Hematopoietic multipotent progenitor cell treated with erythropoietin and hydrocortisone succinate and interleukin-3 and kit ligand, for 4 days (in vitro differentiated cells): ENCODE data around the gene FBXL16.

Experiments
- DNase-seq: peaks from one replicate; pipeline ENCODE4 v3.0.0-alpha.2; 2015

FBXL16 gene

DNA sequence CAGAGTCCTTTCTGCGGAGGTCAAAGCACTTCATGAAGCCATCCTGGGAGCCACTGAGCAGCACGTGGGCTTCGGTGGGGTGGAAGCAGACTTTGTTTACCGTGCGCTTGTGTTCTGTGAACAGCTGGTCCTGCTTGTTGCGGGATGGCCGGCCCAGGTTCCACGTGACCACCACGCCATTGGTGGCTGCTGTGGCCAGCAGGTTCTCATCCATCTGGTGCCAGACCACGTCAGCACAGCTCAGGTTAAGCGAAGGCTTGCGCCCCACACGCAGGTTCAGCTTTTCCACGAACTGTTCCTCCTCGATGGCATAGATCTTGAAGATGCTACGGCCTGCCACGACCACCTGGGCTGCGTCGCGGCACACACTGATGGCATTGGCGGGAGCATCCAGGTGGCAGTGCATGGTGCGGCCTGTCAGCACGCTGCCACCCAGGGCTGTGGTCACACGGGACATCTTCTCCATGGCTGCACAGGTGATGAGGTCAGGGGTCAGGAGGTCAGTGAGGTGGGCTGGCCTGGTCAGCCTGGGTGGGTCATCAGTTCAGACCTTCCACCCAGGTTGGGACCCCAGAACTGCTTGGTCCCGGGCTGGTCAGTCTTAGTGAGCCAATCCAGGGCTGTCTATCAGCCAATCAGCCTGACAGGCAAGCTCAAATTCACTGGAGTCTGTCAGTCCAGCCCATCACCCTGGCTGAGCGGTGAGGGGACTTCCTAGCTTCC is 16.3 kb downstream of the FBXL16 start:
- no peak for DNase-seq

DNA sequence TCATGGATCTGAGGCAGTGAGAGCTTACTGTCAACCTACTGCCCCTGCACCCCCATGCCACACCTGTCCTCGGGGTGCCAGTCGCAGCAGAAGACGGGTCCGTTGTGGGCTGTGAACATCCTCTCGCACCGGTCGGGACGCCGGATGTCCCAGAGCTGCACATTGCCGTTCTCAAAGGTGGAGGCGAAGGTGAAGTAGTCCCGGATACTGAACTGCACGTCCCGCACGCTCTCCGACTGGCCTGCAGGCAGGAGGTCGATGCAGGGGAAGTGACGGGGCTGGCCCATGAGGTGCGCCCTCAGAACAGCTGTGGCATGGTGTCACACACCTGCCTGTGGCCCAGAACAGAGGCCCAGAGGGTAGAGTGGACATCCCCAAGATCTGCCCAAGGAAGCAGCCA is 18.1 kb downstream of the FBXL16 start:
- DNase-seq, result no peak

DNA sequence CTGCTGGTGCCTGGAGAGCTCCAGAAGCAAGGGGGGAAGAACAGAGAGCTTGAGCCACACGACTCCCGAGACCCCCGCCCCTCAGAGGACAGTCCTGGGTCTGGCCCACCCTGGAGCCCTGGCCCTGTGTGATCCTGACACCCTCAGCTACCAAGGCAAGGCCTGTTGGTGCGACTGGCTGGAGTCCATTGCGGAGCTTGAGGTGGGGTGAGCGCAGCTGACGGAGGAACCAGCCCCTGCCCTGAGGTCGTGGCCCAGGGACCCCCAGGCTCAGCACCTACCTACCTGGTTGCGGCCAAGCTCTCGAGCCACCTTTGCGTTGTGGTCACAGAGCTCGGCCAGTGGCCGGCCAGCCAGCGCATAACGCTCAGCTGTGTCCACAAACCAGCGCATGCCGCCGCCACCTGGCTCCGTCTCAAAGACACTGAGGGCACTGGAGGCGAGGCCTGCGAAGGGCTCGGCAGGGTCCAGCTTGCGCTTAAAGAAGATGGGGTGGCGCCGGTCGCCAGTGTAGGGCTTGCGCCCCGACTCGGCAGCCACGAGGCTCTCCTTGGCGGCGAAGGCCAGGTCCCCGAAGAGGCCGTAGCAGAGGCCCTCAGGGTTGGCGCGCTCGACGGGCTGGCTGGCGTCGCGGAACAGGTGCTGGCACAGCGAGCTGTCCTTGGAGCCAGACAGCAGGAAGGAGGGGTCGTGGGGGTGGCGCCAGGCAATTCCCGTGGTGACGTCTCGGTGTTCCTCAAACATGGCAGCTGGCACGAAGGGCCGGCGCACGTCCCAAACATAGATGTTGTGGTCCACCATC is 18.9 kb downstream of the FBXL16 start:
- no peak for DNase-seq

DNA sequence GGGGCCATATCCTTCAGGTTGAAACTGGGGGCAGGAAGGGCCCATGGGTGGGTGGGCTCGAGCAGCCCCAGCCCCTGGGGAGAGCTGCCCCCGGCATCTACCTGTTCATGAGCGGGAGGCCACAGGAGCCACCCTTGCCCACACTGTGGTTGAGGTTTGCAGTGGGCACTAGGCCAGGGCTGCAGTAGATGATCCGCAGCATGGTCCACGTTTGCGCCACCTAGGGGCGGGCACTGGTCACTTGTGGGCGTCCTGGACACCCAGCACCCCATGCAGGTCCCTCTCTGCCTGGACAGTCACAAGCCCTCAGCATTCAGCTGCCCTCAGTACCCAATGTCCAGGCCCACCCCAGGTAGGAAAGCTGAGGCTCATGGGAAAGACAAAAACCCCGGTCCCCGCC is 19.6 kb downstream of the FBXL16 start:
- peak; percentile 68 for DNase-seq

- DNase-seq, result no peak
Observed at GRCh38 chr16:684961-685696, 20.5 kb downstream of the FBXL16 start.

- peak; percentile 99 for DNase-seq
Observed at GRCh38 chr16:684071-684794, 21.4 kb downstream of the FBXL16 start, which contains the start of gene JMJD8. JMJD8 (minus strand) TSS chr16:684334; CDS start chr16:684319, 15 bp downstream.

DNA sequence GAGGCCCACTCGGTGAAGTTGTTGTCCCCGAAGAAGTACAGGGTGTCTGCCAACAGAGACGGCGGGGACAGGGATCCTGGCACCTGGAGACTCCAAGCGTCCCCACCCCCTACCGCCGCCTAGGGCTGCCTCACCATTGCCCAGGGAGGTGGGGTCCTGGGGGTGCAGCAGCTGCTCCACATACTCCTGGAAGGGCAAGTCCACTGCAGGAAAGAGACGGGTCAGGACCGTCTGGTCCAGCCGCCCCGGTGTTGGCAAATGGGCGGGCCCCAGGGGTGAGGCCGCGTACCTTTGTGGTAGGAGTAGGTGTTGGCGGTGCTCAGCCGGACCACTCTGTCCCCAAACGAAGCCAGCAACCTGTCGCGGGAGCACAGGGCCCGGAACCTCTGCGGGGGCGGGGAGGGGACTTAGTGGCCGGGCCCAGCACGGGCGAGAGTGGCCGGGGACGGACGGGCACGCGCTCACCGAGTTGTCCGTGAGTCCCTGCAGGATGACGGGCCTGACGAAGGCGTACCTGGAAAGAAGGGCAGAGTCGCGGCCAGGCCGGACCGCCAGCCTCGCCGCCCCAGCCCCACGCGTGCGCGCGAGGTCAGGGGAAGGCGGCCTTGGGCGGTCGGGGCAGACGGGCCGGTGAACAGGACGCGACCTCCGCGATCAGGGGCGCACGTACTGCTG is 22.1 kb downstream of the FBXL16 start:
- peak; percentile 44 for DNase-seq

GRCh38 chr16:682493-683395 is 22.9 kb downstream of the FBXL16 start:
- no peak for DNase-seq

- DNase-seq, result no peak
Observed at GRCh38 chr16:681746-682427, 23.7 kb downstream of the FBXL16 start.

DNA sequence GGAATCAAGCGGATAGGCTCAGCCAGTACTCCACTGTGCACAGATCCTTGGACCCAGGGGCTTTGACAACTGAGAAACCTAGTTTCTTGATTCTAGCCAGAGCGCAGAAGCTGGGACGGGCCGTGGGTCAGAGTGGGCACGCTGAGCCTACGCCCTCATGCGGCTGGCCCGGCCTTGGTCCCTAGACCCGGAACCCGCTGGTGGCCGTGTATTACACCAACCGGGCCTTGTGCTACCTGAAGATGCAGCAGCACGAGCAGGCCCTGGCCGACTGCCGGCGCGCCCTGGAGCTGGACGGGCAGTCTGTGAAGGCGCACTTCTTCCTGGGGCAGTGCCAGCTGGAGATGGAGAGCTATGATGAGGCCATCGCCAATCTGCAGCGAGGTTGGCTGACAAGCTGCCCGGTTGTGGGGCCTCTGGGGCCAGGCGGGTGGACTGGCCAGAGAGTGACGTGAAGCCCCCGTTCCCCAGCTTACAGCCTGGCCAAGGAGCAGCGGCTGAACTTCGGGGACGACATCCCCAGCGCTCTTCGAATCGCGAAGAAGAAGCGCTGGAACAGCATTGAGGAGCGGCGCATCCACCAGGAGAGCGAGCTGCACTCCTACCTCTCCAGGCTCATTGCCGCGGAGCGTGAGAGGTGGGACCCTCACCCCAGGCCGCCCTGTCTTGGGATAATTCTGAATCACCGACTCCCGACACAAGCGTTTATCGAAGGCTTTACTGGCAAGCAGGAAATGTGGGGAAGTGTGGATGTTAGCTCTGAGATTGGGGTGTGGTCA is 24.4 kb downstream of the FBXL16 start:
- peak; percentile 72 for DNase-seq

DNA sequence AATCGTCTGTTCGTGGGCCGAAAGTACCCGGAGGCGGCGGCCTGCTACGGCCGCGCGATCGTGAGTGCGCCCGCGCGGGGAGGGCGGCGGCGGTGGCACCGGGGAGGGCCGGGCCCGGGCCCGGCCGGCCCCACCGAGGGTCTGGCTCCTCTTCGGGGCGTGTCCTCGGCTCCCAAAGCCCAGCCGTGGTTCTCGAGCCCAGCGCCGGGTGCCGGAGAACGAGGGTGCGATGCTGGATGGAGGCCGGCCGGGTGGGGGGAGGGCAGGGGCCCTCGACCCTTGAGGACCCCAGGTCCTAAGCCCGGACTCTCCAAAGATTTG is 25.0 kb downstream of the FBXL16 start:
- no peak for DNase-seq

DNA sequence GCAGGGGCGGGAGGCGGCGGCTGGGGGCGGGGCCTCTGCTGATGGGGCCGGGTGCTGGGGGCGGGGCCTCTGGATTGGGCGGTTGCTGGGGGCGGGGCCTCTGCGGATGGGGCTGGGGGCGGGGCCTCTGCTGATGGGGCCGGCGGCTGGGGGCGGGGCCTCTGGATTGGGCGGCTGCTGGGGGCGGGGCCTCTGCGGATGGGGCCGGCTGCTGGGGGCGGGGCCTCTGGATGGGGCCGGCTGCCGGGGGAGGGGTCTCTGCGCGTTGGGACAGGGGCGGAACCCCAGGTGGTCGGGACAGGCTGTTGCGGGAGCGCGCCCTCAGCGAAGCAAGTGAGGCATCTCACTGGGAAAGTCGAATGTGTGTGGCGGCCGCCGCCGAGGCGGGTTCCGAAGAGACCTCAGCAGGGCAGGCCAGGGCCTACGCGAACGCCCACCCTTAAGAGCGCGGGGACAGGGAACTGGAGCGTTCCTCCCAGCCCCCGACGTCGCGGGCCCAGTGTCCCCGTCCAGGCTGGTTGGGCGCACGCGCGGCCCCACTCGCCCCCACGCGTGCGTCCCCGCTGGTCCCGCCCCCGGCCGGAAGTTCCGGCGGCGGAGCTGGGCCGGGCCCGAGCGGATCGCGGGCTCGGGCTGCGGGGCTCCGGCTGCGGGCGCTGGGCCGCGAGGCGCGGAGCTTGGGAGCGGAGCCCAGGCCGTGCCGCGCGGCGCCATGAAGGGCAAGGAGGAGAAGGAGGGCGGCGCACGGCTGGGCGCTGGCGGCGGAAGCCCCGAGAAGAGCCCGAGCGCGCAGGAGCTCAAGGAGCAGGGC is 25.6 kb downstream of the FBXL16 start, which contains the start of gene STUB1:
TSS of gene STUB1 (plus strand) at position 597 of the 811 bp plus-strand sequence. CDS start at position 713, 116 bp downstream.
- DNase-seq, result peak; percentile 94

- DNase-seq, result peak; percentile 90
Observed at GRCh38 chr16:678858-679813, 26.5 kb downstream of the FBXL16 start.

DNA sequence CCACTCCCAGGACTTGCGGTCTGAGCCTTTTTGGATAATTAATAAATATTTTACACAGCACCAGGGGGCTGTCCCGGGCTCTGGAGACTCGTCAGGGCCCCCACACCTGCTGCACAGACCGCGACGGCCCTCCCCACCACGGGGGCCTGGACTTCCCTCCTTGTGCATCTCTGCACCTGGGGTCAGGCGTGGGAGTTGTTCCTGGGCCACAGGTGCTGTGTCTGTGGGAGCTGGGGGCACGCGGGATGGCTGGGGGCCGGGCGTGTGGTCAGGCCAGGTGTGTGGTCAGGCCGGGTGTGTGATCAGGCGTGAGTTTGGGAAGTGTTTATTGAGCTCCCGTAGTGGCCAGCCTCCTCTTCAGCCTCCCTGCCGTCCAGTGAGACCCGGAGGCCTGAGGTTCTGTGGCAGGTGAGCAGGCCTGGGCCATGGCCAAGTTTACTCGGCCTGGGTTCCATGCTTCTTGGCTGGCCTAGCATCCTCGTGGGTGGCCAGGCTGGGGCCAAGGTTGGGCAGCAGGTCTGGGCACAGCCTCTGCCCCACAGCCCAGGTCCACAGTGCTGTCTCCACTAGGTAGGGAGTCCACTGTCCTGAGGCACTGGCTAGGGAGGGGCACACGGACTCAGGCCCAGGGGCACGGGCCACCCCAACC is 27.3 kb downstream of the FBXL16 start:
- no peak for DNase-seq

- DNase-seq, result no peak
Observed at GRCh38 chr16:677316-678190, 28.0 kb downstream of the FBXL16 start.

GRCh38 chr16:676913-677312 is 28.7 kb downstream of the FBXL16 start:
- DNase-seq, result no peak
